Aorta (tissue), 5 donors: ENCODE measurements around the gene COG4. TPM values are rescaled to one million over a fixed set of nuclear protein-coding genes. Genes with fewer than 3 reads are reported as not detected.
A peak's percentile ranks its signal among the peaks of the same experiment; 100 is the strongest.

ENCODE experiments used
- ATAC-seq: fragments of 200-7000 bp; cut with Tn5 transposase; one replicate; pipeline ENCODE4 v1.9.1; 2022; ENCODE audit warnings: moderate library complexity; ENCODE audit not compliant: low FRiP score
- DNase-seq, 2 donors: peaks; one replicate each; pipeline ENCODE4 v3.0.0-alpha.2; 2020
- H3K27ac ChIP-seq, 2 donors: one replicate each; pipeline ENCODE4 v1.5.1; 2013; ENCODE audit warnings: low read length in 2 of 2, mild to moderate bottlenecking in 2 of 2, moderate library complexity in 2 of 2, control low read depth in 1 of 2, inconsistent platforms in 1 of 2, low read depth in 1 of 2
- H3K27me3 ChIP-seq, 2 donors: one replicate each; pipeline ENCODE4 v1.6.1; 2013; ENCODE audit warnings: control low read depth in 1 of 2, low read length in 1 of 2, mild to moderate bottlenecking in 1 of 2, moderate library complexity in 1 of 2; ENCODE audit not compliant: insufficient read depth in 2 of 2, control insufficient read depth in 1 of 2
- H3K36me3 ChIP-seq, 2 donors: one replicate each; pipeline ENCODE4 v1.6.1; 2013; ENCODE audit warnings: control low read depth in 1 of 2, low read length in 1 of 2, mild to moderate bottlenecking in 1 of 2; ENCODE audit not compliant: insufficient read depth in 2 of 2, control insufficient read depth in 1 of 2
- H3K4me1 ChIP-seq, 2 donors: one replicate each; pipeline ENCODE4 v1.6.1; 2013; ENCODE audit warnings: low read length in 2 of 2, control low read depth in 1 of 2, mild to moderate bottlenecking in 1 of 2, moderate library complexity in 1 of 2; ENCODE audit not compliant: insufficient read depth in 2 of 2, control insufficient read depth in 1 of 2
- H3K4me3 ChIP-seq, 2 donors: one replicate each; pipeline ENCODE4 v1.5.1; 2013; ENCODE audit warnings: low read length in 2 of 2, control low read depth in 1 of 2, mild to moderate bottlenecking in 1 of 2
- H3K9me3 ChIP-seq: one replicate; pipeline ENCODE4 v1.6.1; 2013; ENCODE audit warnings: mild to moderate bottlenecking, low read length; ENCODE audit not compliant: control insufficient read depth
- WGBS, 2 donors: extraction: QIAGEN DNeasy Blood & Tissue Kit; methylation state at CpG; one replicate each; pipeline ENCODE4 v1.1.7; 2013; 5-methylcytosine and 5-hydroxymethylcytosine counted together
- intact Hi-C, 2 donors: fragments of 100-400 bp; cut with DNase I; formaldehyde crosslinking; loops; one replicate each; pipeline versions ENCODE4 v1.14.2 to v1.15.0; 2022
- polyA plus RNA-seq, 2 donors: library from polyadenylated mRNA; stranded (reverse); fragments of 200-250 nt; gene quantifications; one replicate each; pipeline ENCODE4 v1.2.3, GENCODE V29; 2013
- total RNA-seq, 2 donors: library from RNA; stranded (reverse); fragmentation: NEBNext Ultra II Directional; extraction: Animal tissue kit (Norgen Biotek cat#: 25700); gene quantifications; one replicate each; pipeline ENCODE4 v1.2.1, GENCODE V29; 2021
- donor health status: healthy with polysubstance abuse.
- donor health status: Bipolar disorder and iron deficiency.
- donor health status: DM: no; HTN: no; CAD: no.
- donor health status: DM: no; HTN: no; CAD: no.
- donor health status: DM: yes; HTN: yes; CAD: no.

The COG4 gene
- total and polyA plus RNA-seq, 4 donors, result 18.2 to 96.2 (median 40.1) TPM

GRCh38 chr16:70473446-70474319 lies 49.7 kb downstream of the COG4 start:
- no peaks in the 10 kb centered on the region for H3K4me1 ChIP-seq
- no peaks in the 10 kb centered on the region for H3K27me3 ChIP-seq
- ATAC-seq (no peak), DNase-seq (no peak)
- intact Hi-C loops, result no loop called here
- no peaks in the 10 kb centered on the region for H3K9me3 ChIP-seq
- WGBS, 2 donors, result 92% methylated on average over 21 of the region's 21 CpGs
- no peaks in the 10 kb centered on the region for H3K36me3 ChIP-seq
- H3K27ac ChIP-seq, result no peak overlapping the region
- H3K4me3 ChIP-seq, result no peak overlapping the region

GRCh38 chr16:70472786-70473433 lies 50.4 kb downstream of the COG4 start:
- H3K4me3 ChIP-seq, result no peak overlapping the region
- H3K27ac ChIP-seq, result no peak overlapping the region
- H3K9me3 ChIP-seq, result no peaks in the 10 kb centered on the region
- H3K27me3 ChIP-seq, result no peaks in the 10 kb centered on the region
- no peak for DNase-seq
- intact Hi-C loops, result no loop called here
- 83 to 86% methylated on average over 28 of the region's 28 CpGs for WGBS, 2 donors
- no peaks in the 10 kb centered on the region for H3K36me3 ChIP-seq
- H3K4me1 ChIP-seq, result no peaks in the 10 kb centered on the region
- ATAC-seq, result no peak

- Histone ChIP-seq H3K27me3 (no peaks in the 10 kb centered on the region), H3K4me3 (no peak overlapping the region), H3K36me3 (no peaks in the 10 kb centered on the region), H3K4me1 (no peaks in the 10 kb centered on the region), H3K27ac (no peak overlapping the region), H3K9me3 (no peaks in the 10 kb centered on the region)
- DNase-seq (no peak), ATAC-seq (peak; percentile 51)
- intact Hi-C loops, result no loop called here
- 67 to 69% methylated on average over 15 to 17 of the region's 17 CpGs for WGBS, 2 donors
Observed at GRCh38 chr16:70470927-70471341, 52.4 kb downstream of the COG4 start.

GRCh38 chr16:70470141-70470926 lies 53.0 kb downstream of the COG4 start:
- ATAC-seq (no peak), DNase-seq (no peak)
- intact Hi-C loops, result no loop called here
- Histone ChIP-seq H3K27me3 (no peaks in the 10 kb centered on the region), H3K4me3 (no peak overlapping the region), H3K36me3 (no peaks in the 10 kb centered on the region), H3K9me3 (no peaks in the 10 kb centered on the region), H3K27ac (no peak overlapping the region), H3K4me1 (no peaks in the 10 kb centered on the region)
- WGBS, 2 donors, result 88 to 95% methylated on average over 9 to 10 of the region's 10 CpGs

- H3K36me3 ChIP-seq, result peaks cover 0 to 1% of the 10 kb centered on the region in 2 donors
- no peaks in the 10 kb centered on the region for H3K9me3 ChIP-seq
- H3K4me3 ChIP-seq, result no peak overlapping the region
- no peaks in the 10 kb centered on the region for H3K4me1 ChIP-seq
- DNase-seq, result no peak
- intact Hi-C loops, result no loop called here
- H3K27me3 ChIP-seq, result no peaks in the 10 kb centered on the region
- 95 to 97% methylated on average over 16 of the region's 16 CpGs for WGBS, 2 donors
- ATAC-seq, result no peak
- no peak overlapping the region for H3K27ac ChIP-seq
Observed at GRCh38 chr16:70468776-70469525, 54.4 kb downstream of the COG4 start.

GRCh38 chr16:70467608-70468007 lies 55.7 kb downstream of the COG4 start:
- ATAC-seq, result no peak
- WGBS, 2 donors, result 93 to 94% methylated on average over 8 of the region's 8 CpGs
- Histone ChIP-seq H3K4me1 (no peaks in the 10 kb centered on the region), H3K27ac (no peak overlapping the region), H3K9me3 (no peaks in the 10 kb centered on the region), H3K36me3 (peaks cover 0 to 3% of the 10 kb centered on the region in 2 donors), H3K4me3 (no peak overlapping the region), H3K27me3 (no peaks in the 10 kb centered on the region)
- DNase-seq, result no peak
- intact Hi-C loops, result no loop called here

- Histone ChIP-seq H3K27ac (no peak overlapping the region), H3K27me3 (no peaks in the 10 kb centered on the region), H3K4me3 (no peak overlapping the region), H3K36me3 (peaks cover 0 to 3% of the 10 kb centered on the region in 2 donors), H3K9me3 (no peaks in the 10 kb centered on the region), H3K4me1 (no peaks in the 10 kb centered on the region)
- WGBS, 2 donors, result 88 to 91% methylated on average over 11 of the region's 11 CpGs
- no peak for DNase-seq
- ATAC-seq, result no peak
- intact Hi-C loops, result no loop called here
Observed at GRCh38 chr16:70467113-70467512, 56.2 kb downstream of the COG4 start.

- intact Hi-C loops, result no loop called here
- peaks cover 0 to 3% of the 10 kb centered on the region in 2 donors for H3K36me3 ChIP-seq
Observed at GRCh38 chr16:70466805-70467076, 56.6 kb downstream of the COG4 start.

More at GRCh38 chr16:70466805-70467076, 56.6 kb downstream of the COG4 start:
- ATAC-seq (no peak), DNase-seq (no peak)
- Histone ChIP-seq H3K4me3 (no peak overlapping the region), H3K27me3 (no peaks in the 10 kb centered on the region), H3K4me1 (no peaks in the 10 kb centered on the region), H3K9me3 (no peaks in the 10 kb centered on the region), H3K27ac (no peak overlapping the region)
- 82 to 88% methylated on average over 5 to 7 of the region's 7 CpGs for WGBS, 2 donors
